IMR-90 (cell line): ENCODE measurements around the gene MAP2.

ENCODE experiments used
- CEBPB ChIP-seq: IDR thresholded peaks from 2 replicates; pipeline ENCODE4 v1.6.1; 2012; ENCODE audit warnings: low read depth, low read length, improper control_type of control experiment
- FOS ChIP-seq: fragments of 150-350 bp; IDR thresholded peaks from 2 replicates; pipeline ENCODE4 v1.6.1; 2016; ENCODE audit warnings: low read depth, low read length
- MAFK ChIP-seq: IDR thresholded peaks from 2 replicates; pipeline ENCODE4 v1.6.1; 2012; ENCODE audit warnings: low read depth, low read length, improper control_type of control experiment
- MXI1 ChIP-seq: IDR thresholded peaks from 2 replicates; pipeline ENCODE4 v1.6.1; 2012; ENCODE audit warnings: low read depth, mild to moderate bottlenecking, low read length, moderate library complexity, borderline replicate concordance
- POLR2A ChIP-seq: IDR thresholded peaks from 2 replicates; pipeline ENCODE4 v1.6.1; 2012; ENCODE audit warnings: mild to moderate bottlenecking, low read depth, low read length
- RAD21 ChIP-seq: IDR thresholded peaks from 2 replicates; pipeline ENCODE4 v1.6.1; 2012; ENCODE audit warnings: low read length, improper control_type of control experiment
- SMC3 ChIP-seq: fragments of 150-350 bp; IDR thresholded peaks from 2 replicates; pipeline ENCODE4 v1.6.1; 2016; ENCODE audit warnings: low read depth, mild to moderate bottlenecking, antibody characterized with exemption, low read length, moderate library complexity
- TF ChIP-seq, protein P1 (sequence below): conservative IDR thresholded peaks from 2 replicates; pipeline ENCODE4 v1.5.1; 2012; ENCODE audit warnings: mild to moderate bottlenecking, low read depth, low read length, improper control_type of control experiment
- TF ChIP-seq, protein P2 (sequence below): fragments of 150-350 bp; IDR thresholded peaks from 2 replicates; pipeline ENCODE4 v1.6.1; 2017; ENCODE audit warnings: mild to moderate bottlenecking, antibody characterized with exemption, low read length, low read depth

DNA sequence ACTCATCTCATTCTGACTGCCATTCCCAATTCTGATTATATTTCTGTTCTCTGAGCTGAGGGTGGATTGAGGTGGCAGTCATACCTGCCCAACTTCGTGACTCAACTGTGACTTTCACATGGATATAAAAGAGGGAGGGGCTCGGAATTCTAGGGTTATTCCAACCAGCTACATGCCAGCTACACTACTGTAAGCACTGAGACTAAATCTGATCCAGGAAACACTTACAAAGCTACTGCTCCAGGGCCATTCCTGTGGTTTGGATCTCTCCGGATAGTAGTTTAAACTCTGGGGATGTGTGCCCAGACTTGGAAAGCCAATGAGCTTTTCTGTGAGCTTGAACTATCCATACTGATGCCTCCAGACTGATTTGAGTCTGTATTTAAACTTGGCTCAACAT is 7.9 kb downstream of the MAP2 start:
- TF ChIP-seq, protein P1, sequence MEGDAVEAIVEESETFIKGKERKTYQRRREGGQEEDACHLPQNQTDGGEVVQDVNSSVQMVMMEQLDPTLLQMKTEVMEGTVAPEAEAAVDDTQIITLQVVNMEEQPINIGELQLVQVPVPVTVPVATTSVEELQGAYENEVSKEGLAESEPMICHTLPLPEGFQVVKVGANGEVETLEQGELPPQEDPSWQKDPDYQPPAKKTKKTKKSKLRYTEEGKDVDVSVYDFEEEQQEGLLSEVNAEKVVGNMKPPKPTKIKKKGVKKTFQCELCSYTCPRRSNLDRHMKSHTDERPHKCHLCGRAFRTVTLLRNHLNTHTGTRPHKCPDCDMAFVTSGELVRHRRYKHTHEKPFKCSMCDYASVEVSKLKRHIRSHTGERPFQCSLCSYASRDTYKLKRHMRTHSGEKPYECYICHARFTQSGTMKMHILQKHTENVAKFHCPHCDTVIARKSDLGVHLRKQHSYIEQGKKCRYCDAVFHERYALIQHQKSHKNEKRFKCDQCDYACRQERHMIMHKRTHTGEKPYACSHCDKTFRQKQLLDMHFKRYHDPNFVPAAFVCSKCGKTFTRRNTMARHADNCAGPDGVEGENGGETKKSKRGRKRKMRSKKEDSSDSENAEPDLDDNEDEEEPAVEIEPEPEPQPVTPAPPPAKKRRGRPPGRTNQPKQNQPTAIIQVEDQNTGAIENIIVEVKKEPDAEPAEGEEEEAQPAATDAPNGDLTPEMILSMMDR, result no peak
- TF ChIP-seq POLR2A (no peak), MXI1 (no peak), CEBPB (no peak), RAD21 (no peak), SMC3 (no peak), FOS (no peak), MAFK (no peak)
- TF ChIP-seq, protein P2, sequence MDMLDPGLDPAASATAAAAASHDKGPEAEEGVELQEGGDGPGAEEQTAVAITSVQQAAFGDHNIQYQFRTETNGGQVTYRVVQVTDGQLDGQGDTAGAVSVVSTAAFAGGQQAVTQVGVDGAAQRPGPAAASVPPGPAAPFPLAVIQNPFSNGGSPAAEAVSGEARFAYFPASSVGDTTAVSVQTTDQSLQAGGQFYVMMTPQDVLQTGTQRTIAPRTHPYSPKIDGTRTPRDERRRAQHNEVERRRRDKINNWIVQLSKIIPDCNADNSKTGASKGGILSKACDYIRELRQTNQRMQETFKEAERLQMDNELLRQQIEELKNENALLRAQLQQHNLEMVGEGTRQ, result no peak
